OCI-LY1 (cell line): ENCODE results near the gene GOLGA2.

ENCODE experiments used
- EZH2 ChIP-seq: fragments of 200-600 bp; sonication (generic), shearing (Covaris generic); IDR thresholded peaks from 2 replicates; pipeline ENCODE4 v1.8.0; 2017; ENCODE audit warnings: borderline replicate concordance, mixed run types, mild to moderate bottlenecking, antibody characterized with exemption, low read length, moderate library complexity, mixed read lengths
- TF ChIP-seq, protein P1 (sequence below): fragments of 200-600 bp; sonication (generic), shearing (Covaris generic); IDR thresholded peaks from 2 replicates; pipeline ENCODE4 v1.5.1; 2017; ENCODE audit warnings: mild to moderate bottlenecking, antibody characterized with exemption, low read length, moderate library complexity, mixed read lengths

DNA sequence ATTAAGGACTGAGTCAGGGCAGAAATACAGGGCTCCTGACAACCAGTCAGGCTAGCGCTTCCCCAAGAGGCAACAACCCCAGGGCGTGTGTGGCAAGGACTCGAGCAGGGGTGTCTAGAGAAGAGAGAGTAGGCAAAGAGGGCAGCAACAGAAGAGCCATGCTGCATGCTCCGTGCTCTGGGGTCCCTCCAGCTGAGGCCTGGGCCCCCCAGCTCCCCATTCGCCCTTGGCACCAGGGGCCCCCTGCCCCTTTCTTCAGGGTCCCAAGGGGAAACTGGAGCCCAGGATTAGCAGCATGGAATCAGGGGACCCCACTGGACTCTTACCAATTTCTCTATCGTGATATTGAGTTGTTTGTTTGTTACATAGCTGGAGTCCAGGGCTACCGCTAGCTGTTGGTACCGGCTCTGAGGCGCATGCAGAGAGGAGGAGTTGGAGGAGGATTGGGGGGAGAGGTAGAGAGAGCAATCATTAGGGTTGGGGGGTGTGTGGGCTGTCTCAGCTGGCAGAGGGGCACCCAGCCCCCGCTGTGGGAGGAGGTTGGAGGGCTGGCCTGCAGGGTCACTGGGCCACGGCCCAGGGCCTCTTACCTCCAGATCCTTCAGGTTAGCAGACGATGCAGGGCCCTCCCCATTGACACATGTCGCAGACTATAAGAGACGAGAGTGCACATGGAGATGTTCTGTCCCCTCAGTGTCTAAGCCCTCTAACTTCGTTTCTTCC is 8.8 kb downstream of the GOLGA2 start:
- TF ChIP-seq, protein P1, sequence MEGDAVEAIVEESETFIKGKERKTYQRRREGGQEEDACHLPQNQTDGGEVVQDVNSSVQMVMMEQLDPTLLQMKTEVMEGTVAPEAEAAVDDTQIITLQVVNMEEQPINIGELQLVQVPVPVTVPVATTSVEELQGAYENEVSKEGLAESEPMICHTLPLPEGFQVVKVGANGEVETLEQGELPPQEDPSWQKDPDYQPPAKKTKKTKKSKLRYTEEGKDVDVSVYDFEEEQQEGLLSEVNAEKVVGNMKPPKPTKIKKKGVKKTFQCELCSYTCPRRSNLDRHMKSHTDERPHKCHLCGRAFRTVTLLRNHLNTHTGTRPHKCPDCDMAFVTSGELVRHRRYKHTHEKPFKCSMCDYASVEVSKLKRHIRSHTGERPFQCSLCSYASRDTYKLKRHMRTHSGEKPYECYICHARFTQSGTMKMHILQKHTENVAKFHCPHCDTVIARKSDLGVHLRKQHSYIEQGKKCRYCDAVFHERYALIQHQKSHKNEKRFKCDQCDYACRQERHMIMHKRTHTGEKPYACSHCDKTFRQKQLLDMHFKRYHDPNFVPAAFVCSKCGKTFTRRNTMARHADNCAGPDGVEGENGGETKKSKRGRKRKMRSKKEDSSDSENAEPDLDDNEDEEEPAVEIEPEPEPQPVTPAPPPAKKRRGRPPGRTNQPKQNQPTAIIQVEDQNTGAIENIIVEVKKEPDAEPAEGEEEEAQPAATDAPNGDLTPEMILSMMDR = no peak
- TF ChIP-seq EZH2 = no peak
